GM21723 (cell line): ENCODE measurements around the gene ZNF83.
"Not testable (repeated sequence)": the region's sequence is repeated elsewhere in the genome, so short reads cannot be mapped to it uniquely, and the experiment has no call there.

Experiments used
- ATAC-seq: cut with Tn5 transposase; IDR thresholded peaks from one replicate; pipeline ENCODE4 v1.9.1; 2021; ENCODE audit warnings: mild to moderate bottlenecking, moderate library complexity; ENCODE audit not compliant: unreplicated experiment

ZNF83 gene

GRCh38 chr19:52640916-52641315, 2.8 kb upstream of the ZNF83 start:
- ATAC-seq, result no peak

- ATAC-seq, result no peak
Measured at GRCh38 chr19:52639996-52640395, 1.8 kb upstream of the ZNF83 start.

- peak; percentile 16 for ATAC-seq
Measured at GRCh38 chr19:52638601-52639000, 446 bp upstream of the ZNF83 start.

- no peak for ATAC-seq
Measured at GRCh38 chr19:52635786-52636570, 2.2 kb downstream of the ZNF83 start.

- ATAC-seq, result not testable (repeated sequence)
Measured at GRCh38 chr19:52627441-52627840, 10.7 kb downstream of the ZNF83 start.

GRCh38 chr19:52626915-52627314, 11.2 kb downstream of the ZNF83 start:
- ATAC-seq, result no peak

- no peak for ATAC-seq
Measured at GRCh38 chr19:52622261-52622660, 15.9 kb downstream of the ZNF83 start.

GRCh38 chr19:52621376-52621775, 16.8 kb downstream of the ZNF83 start:
- no peak for ATAC-seq

GRCh38 chr19:52613299-52613906, 24.8 kb downstream of the ZNF83 start:
- no peak for ATAC-seq

GRCh38 chr19:52603558-52604207, 34.5 kb downstream of the ZNF83 start:
- ATAC-seq, result no peak

- no peak for ATAC-seq
Measured at GRCh38 chr19:52602941-52603340, 35.2 kb downstream of the ZNF83 start.

- not testable (repeated sequence) for ATAC-seq
Measured at GRCh38 chr19:52601974-52602366, 36.2 kb downstream of the ZNF83 start.

GRCh38 chr19:52601025-52601973, 36.9 kb downstream of the ZNF83 start:
- ATAC-seq, result peak; percentile 96

- no peak for ATAC-seq
Measured at GRCh38 chr19:52600639-52601024, 37.5 kb downstream of the ZNF83 start.

GRCh38 chr19:52599241-52599640, 38.9 kb downstream of the ZNF83 start:
- ATAC-seq, result no peak

GRCh38 chr19:52593441-52593840, 44.7 kb downstream of the ZNF83 start:
- ATAC-seq, result not testable (repeated sequence)

- ATAC-seq, result no peak
Measured at GRCh38 chr19:52592301-52592700, 45.9 kb downstream of the ZNF83 start.

GRCh38 chr19:52590728-52591127, 47.4 kb downstream of the ZNF83 start:
- no peak for ATAC-seq

GRCh38 chr19:52585604-52586003, 52.6 kb downstream of the ZNF83 start:
- no peak for ATAC-seq

- no peak for ATAC-seq
Measured at GRCh38 chr19:52584736-52585440, 53.3 kb downstream of the ZNF83 start.
